ENCODE results near the gene LEMD2. TPM values are rescaled to one million over a fixed set of nuclear protein-coding genes. Genes with fewer than 3 reads are reported as not detected.
A peak's percentile ranks its signal among the peaks of the same experiment; 100 is the strongest.

LEMD2 gene
- polyA plus RNA-seq, 3 donors, result 11.4 to 59.5 (median 13.8) TPM

- H3K36me3 ChIP-seq (replicated peaks in 1 of 2; ENCODE audit: control insufficient read depth in 1 of 2, insufficient read depth in 2 of 2, low read length in 2 of 2), result peaks cover 54 to 61% of the 10 kb centered on the region in 2 donors
- Mint-ChIP-seq H3K27ac (peak overlapping the region in 3 of 7 donors; percentile 19 to 58 (median 49)), H3K27me3 (ENCODE audit: low read depth in 3 of 3) (peaks cover 3 to 16% (median 10%) of the 10 kb centered on the region in 3 donors), H3K9me3 (no peaks in the 10 kb centered on the region), H3K4me1 (peaks cover 9% of the 10 kb centered on the region), H3K36me3 (peaks cover 58 to 62% of the 10 kb centered on the region in 2 donors), H3K4me3 (no peak overlapping the region)
- H3K4me2 ChIP-seq (replicated peaks; ENCODE audit: extremely low read depth, low read length, poor library complexity, severe bottlenecking), result no peak overlapping the region
- WGBS (ENCODE audit: insufficient coverage), result 86% methylated on average over 5 of the region's 6 CpGs
- TF ChIP-seq CTCF (IDR thresholded peaks at IDR 0.05), result no peak
- H3K4me1 ChIP-seq (ENCODE audit: control insufficient read depth in 1 of 2, insufficient read depth in 2 of 2, low read length in 2 of 2), result peaks cover 0 to 4% of the 10 kb centered on the region in 2 donors
- H2AFZ ChIP-seq (ENCODE audit: insufficient read depth, low read depth, low read length, poor library complexity, severe bottlenecking), result no peak overlapping the region
- H4K20me1 ChIP-seq (ENCODE audit: insufficient read depth, low read length), result peaks cover 49% of the 10 kb centered on the region
- no peak overlapping the region for H3K9ac ChIP-seq (ENCODE audit: insufficient read depth, low read length, poor library complexity, severe bottlenecking)
- peaks cover 0 to 15% of the 10 kb centered on the region in 2 donors for H3K27me3 ChIP-seq (ENCODE audit: control insufficient read depth in 2 of 2, insufficient read depth in 2 of 2, low read length in 2 of 2)
- intact Hi-C loops (cut with micrococcal nuclease), result loop anchor here in 1 of 2 donors (10.0 kb wide), 1 partner anchor 382 kb away; no protein-coding TSS in a partner anchor
- H3K79me2 ChIP-seq (ENCODE audit: insufficient read depth, low read length), result no peaks in the 10 kb centered on the region
- no peak overlapping the region for H3K27ac ChIP-seq (ENCODE audit: low read depth in 1 of 2, low read length in 2 of 2)
- DNase-seq, result no peak
- no peak overlapping the region for H3K4me3 ChIP-seq (replicated peaks in 1 of 3; ENCODE audit: low read depth in 2 of 3, low read length in 3 of 3)
- no peaks in the 10 kb centered on the region for H3K9me3 ChIP-seq (replicated peaks in 1 of 2; ENCODE audit: control insufficient read depth in 1 of 2, insufficient read depth in 1 of 2, low read length in 2 of 2)
These were observed 15.9 kb downstream of the LEMD2 start for GRCh38 chr6:33772902-33773472.

- TF ChIP-seq CTCF (IDR thresholded peaks at IDR 0.05), result no peak
- Histone ChIP-seq H3K4me1 (ENCODE audit: control insufficient read depth in 1 of 2, insufficient read depth in 2 of 2, low read length in 2 of 2) (peaks cover 0 to 4% of the 10 kb centered on the region in 2 donors), H3K27ac (ENCODE audit: low read depth in 1 of 2, low read length in 2 of 2) (no peak overlapping the region), H3K36me3 (replicated peaks in 1 of 2; ENCODE audit: control insufficient read depth in 1 of 2, insufficient read depth in 2 of 2, low read length in 2 of 2) (peaks cover 46 to 54% of the 10 kb centered on the region in 2 donors), H3K4me3 (replicated peaks in 1 of 3; ENCODE audit: low read depth in 2 of 3, low read length in 3 of 3) (no peak overlapping the region), H4K20me1 (ENCODE audit: insufficient read depth, low read length) (peaks cover 43% of the 10 kb centered on the region), H3K9me3 (replicated peaks in 1 of 2; ENCODE audit: control insufficient read depth in 1 of 2, insufficient read depth in 1 of 2, low read length in 2 of 2) (no peaks in the 10 kb centered on the region), H3K4me2 (replicated peaks; ENCODE audit: extremely low read depth, low read length, poor library complexity, severe bottlenecking) (no peak overlapping the region), H3K27me3 (ENCODE audit: control insufficient read depth in 2 of 2, insufficient read depth in 2 of 2, low read length in 2 of 2) (peaks cover 0 to 15% of the 10 kb centered on the region in 2 donors), H3K9ac (ENCODE audit: insufficient read depth, low read length, poor library complexity, severe bottlenecking) (no peak overlapping the region), H2AFZ (ENCODE audit: insufficient read depth, low read depth, low read length, poor library complexity, severe bottlenecking) (no peak overlapping the region), H3K79me2 (ENCODE audit: insufficient read depth, low read length) (no peaks in the 10 kb centered on the region)
- intact Hi-C loops (cut with micrococcal nuclease), result loop anchor here in 1 of 2 donors (10.0 kb wide), 1 partner anchor 383 kb away; no protein-coding TSS in a partner anchor
- no peak for DNase-seq
- peaks cover 51 to 55% of the 10 kb centered on the region in 2 donors for H3K36me3 Mint-ChIP-seq
- H3K4me3 Mint-ChIP-seq, result no peak overlapping the region
- H3K4me1 Mint-ChIP-seq, result peaks cover 9% of the 10 kb centered on the region
- WGBS (ENCODE audit: insufficient coverage), result 88% methylated on average over 12 of the region's 24 CpGs
- no peaks in the 10 kb centered on the region for H3K9me3 Mint-ChIP-seq
- peaks cover 3 to 20% (median 11%) of the 10 kb centered on the region in 3 donors for H3K27me3 Mint-ChIP-seq (ENCODE audit: low read depth in 3 of 3)
- peak overlapping the region in 4 of 7 donors; percentile 8 to 58 (median 19) for H3K27ac Mint-ChIP-seq
These were observed 16.7 kb downstream of the LEMD2 start for GRCh38 chr6:33772082-33772830.

All from CD14-positive monocyte (primary cell).